ENCODE data around the gene CLHC1.

DNA sequence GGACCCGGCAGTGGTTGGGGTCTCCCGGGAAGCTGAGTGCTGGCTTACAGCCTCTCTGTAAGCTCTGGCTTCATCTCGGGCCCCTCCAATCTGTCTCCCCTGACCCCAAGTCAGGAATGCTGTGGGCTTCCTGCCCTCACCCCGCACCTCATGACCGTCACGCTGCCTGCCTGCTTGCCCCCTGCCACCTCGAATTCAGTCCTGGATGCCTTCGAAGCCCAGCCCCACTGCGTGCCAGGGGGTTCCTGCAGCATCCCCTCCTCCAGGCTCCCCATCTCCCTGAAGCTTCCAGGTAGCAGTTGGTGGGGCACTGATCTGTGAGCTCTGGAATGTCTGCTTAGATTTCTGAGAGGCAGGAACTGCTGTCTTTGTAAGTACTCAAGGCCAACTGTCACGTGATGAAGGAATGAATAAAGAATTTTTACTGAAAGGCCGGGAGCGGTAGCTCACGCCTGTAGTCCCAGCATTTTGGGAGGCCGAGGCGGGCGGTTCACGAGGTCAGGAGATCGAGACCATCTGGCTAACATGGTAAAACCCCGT is 6.5 kb downstream of the CLHC1 start:
- no peak for TF ChIP-seq TAF1 (IDR thresholded peaks at IDR 0.05; ENCODE audit: borderline replicate concordance, low read depth, low read length)
- TF ChIP-seq POLR2AphosphoS5 (IDR thresholded peaks at IDR 0.05; ENCODE audit: low read depth, low read length): no peak
